Activated naive CD4-positive, alpha-beta T cell (primary cell): Measurements from ENCODE around the gene RARRES2.
"Not testable (repeated sequence)": the region's sequence is repeated elsewhere in the genome, so short reads cannot be mapped to it uniquely, and the experiment has no call there.

Experiments used
- DNase-seq, 4 experiments: peaks; one replicate each; lab custom pipeline; 2025; lab: John Stamatoyannopoulos, UW

RARRES2 gene

DNA sequence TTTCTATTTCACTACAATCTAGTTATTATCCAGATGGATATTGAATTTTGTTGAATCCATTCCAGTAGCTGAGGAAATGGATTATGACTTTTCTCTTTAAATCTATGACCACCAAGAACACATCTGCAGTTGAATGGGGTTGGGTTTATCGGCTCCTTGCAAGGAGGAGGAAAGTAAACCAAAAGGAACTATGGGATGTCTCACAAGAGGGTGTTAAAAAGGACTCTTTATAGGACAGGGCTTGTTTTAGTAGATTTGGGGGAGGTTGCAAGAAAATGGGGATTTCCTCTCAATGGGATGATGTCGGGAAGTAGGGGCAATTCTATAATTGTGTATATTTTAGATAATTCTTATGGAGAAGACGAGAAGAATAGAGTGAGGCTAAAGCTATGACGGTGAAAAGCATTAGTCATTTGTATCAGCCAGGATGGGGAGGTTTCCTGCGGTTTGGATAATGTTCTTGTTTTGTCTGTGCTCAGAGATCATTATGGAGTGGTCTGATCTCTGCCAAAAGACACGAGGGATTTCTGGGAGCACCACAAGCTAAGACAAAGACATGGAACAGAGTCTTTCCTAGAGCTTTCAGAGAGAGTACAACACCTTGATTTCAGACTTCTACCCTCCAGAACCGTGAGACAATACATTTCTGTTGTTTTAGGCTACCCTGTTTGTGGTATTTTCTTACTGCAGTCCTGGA is 23.5 kb downstream of the RARRES2 start:
- DNase-seq = no peak

DNA sequence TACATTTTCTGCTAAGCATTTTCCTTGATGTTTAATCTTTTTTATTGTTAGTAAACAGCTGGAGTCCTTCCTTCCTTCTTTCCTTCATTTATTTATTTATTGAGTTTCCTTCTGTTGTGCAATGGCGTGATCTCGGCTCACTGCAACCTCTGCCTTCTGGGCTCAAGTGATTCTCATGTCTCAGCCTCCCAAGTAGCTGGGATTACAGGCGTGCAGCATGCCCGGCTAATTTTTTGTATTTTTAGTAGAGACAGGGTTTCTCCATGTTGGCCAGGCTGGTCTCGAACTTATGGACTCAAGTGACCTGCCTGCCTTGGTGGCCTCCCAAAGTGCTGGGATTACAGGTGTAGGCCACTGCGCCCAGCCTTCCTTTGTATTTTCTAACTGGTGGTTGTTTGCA is 24.4 kb downstream of the RARRES2 start:
- DNase-seq = not testable (repeated sequence)

- DNase-seq = no peak
Observed at GRCh38 chr7:150314639-150315239, 26.7 kb downstream of the RARRES2 start.

- DNase-seq = no peak
Observed at GRCh38 chr7:150313870-150314269, 27.6 kb downstream of the RARRES2 start.

DNA sequence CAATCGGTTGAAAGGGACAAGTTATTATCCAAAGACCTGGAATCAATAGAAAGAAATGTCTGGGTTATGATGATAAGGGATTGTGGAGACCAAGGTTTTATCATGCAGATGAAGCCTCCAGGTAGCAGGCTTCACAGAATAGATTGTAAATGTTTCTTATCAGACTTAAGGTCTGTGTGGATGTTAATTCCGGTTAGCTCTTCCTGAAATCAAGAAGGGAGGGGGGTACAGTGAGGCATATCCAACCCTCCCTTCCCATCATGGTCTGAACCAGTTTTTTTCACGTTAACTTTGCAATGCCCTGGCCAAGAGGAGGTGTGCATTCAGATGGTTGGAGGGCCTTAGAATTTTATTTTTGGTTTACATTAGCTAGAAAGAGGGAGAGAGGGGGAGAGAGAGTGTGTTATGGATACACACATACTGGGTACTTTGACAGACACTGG is 28.0 kb downstream of the RARRES2 start:
- DNase-seq = no peak

- not testable (repeated sequence) for DNase-seq
Observed at GRCh38 chr7:150312649-150313366, 28.6 kb downstream of the RARRES2 start.

- no peak for DNase-seq
Observed at GRCh38 chr7:150311711-150312110, 29.7 kb downstream of the RARRES2 start.

- DNase-seq = no peak
Observed at GRCh38 chr7:150311146-150311545, 30.3 kb downstream of the RARRES2 start.

- no peak for DNase-seq
Observed at GRCh38 chr7:150308575-150308974, 32.9 kb downstream of the RARRES2 start.

DNA sequence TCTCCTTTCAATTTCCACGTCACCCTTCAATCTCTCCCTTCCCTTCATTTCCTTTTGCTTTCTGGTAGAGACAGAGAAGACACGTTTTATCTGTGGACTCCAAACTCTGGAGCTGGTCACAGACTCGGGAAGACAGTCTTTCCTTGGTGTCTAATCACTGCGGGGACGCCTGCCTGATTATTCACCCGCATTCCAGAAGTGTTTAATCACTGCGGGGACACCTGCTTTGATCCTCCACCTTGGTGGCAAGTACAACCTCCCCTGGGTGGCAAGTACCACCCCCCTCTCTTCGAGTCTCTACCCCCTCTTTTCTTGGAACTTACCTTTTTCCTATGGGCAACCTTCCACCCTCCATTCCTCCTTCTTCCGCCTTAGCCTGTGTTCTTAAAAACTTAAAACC is 33.5 kb downstream of the RARRES2 start:
- no peak for DNase-seq

- DNase-seq = no peak
Observed at GRCh38 chr7:150307129-150307528, 34.3 kb downstream of the RARRES2 start.

- not testable (repeated sequence) for DNase-seq
Observed at GRCh38 chr7:150306377-150306776, 35.1 kb downstream of the RARRES2 start.

- not testable (repeated sequence) for DNase-seq
Observed at GRCh38 chr7:150305903-150306284, 35.5 kb downstream of the RARRES2 start.

DNA sequence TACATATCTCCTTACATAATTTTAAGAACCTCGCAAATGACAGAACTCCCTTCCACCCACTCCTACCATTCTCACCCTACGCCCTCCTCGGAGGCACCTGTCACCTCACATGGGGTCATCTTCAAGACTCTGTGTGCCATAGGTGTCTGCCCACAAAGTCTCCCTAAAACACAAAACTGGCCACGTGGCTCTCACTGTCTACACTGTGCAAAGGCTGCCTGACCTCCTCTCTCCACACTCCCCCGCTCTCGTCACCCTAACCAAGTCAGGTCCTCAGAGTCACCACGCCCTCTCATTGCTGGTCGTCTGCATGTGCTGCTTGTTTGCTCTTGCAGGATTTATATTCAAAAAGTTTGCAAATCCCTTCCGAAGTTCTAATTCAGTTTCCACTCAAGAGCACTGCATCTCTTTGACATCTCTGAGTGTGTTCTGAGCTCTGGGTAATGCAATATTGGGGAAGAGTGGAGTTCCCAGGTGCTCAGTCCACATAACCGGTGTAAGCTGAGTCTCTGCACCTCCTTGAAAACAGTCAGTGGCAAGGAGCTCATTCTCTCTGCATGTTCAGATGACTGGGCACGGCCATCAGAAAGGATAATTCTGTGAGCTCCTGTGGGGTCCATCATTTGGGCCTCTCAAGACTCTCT is 36.0 kb downstream of the RARRES2 start:
- DNase-seq = not testable (repeated sequence)

DNA sequence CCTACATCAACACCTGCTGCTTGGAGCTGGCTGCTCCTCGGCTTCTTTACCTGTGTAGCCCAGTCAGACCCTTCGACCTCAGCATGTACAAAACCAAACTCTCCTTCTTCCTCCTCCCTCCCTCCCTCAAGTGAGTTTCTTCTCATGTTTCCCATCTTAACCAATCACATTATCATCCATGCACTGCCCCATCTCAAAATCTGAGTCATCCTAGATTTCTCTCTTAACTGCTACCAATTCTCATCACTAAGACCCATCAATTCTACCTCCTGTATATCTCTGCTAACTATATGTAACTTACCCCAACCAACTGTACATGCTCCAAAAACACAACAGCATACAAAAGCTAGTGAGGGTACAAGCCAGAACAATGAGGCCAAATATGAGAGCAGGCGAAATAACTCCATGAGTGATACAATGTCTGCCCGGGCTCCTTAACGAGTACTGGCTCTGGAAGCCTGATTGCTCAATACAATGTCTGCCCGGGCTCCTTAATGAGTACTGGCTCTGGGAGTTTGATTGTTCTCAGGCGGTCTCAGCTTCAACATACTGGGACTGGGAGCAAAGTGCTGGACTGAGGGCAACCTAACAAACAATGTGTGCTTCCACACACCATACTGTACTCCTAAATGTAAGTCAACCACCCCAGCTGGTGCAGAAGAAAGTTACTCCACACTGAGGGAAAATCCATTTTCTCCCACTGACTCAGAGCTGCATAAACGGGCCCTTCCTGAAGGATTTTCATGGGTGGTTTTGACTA is 36.8 kb downstream of the RARRES2 start:
- DNase-seq = not testable (repeated sequence)

- not testable (repeated sequence) for DNase-seq
Observed at GRCh38 chr7:150302908-150303310, 38.5 kb downstream of the RARRES2 start.

DNA sequence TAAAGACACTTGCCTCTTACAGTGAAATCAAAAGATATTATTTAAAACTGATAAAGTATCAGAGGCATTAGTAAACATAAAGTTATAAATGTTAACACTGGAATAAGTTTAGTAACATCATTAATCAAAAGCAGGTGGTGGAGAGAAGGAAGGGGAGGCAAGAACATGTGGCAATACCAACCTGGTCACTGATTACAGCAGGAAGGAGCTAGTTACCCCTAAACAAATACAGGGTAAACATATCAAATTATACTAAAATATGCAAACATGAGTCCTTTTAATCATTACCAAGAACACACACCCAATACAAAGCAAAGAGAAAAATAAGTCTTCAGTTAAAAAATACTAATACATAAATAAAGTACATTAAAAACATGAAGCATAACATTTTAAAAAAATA is 43.5 kb downstream of the RARRES2 start:
- DNase-seq = not testable (repeated sequence)

- not testable (repeated sequence) for DNase-seq
Observed at GRCh38 chr7:150296802-150297201, 44.6 kb downstream of the RARRES2 start.

DNA sequence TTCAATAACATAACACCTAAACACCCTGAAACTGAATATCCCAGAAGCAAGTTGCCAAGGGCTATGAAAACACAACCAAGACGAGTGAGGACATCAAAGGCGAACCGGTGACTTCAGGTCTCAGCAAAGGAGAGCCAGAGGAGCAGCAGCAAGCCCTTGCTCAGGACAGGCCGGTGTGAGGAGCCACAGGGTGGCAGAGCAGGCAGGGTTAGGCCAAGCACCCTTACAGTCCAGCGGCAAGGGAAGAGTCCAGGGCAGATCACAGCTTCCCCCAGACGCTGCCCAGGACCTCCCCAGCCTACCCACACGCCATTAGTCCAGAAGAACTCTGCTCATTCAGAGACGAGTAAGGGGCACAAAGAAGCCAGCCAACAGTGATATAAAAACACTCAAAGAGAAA is 45.8 kb downstream of the RARRES2 start:
- not testable (repeated sequence) for DNase-seq

DNA sequence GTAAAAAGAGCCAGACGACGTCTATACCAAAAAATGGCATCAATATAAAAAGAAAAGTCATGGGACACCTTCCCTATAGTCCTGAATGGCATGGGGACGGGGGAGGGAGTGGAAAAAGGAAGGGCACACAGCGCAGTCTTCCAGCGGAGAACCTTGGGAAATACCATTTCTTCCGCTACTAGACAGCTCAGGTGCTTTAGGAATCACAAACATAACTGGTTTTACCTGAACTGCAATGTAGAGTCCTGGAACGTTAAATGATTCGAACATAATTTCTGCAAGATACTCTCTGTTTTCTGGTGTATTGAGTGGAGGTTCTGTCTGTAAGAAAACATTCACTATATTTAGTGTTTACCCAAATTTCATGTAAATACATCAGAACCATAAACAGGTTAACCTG is 46.4 kb downstream of the RARRES2 start:
- not testable (repeated sequence) for DNase-seq

- not testable (repeated sequence) for DNase-seq
Observed at GRCh38 chr7:150290317-150290716, 51.1 kb downstream of the RARRES2 start.

- DNase-seq = not testable (repeated sequence)
Observed at GRCh38 chr7:150288816-150289215, 52.6 kb downstream of the RARRES2 start.
